Nucleus accumbens (tissue), 56 donors: ENCODE measurements around the gene ITFG2.
"Not testable (repeated sequence)": the region's sequence is repeated elsewhere in the genome, so short reads cannot be mapped to it uniquely, and the experiment has no call there.

ENCODE experiments used
- DNase-seq, 56 donors: peaks; one replicate each; lab custom pipeline; 2025; lab: John Stamatoyannopoulos, UW

Gene ITFG2

DNA sequence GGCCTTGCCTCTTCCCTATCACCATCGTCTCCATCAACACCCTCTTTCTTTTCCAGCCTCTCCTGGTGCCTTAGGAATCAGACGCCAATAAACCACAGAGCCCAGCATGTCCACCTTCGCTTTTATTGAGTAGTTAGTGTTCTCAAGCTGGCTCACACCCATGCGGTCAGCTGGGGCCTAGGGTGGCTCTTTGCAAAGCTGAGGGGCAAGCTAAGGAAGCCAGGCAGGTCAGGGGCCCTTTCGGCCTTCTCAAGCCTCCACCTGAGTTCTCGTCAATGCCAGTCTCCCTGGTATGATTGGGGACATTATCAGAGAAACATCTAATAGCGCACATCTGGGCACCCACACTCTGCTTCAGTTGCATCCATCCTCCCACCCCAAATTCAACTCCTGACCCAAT is 45.1 kb downstream of the ITFG2 start:
- DNase-seq: no peak

DNA sequence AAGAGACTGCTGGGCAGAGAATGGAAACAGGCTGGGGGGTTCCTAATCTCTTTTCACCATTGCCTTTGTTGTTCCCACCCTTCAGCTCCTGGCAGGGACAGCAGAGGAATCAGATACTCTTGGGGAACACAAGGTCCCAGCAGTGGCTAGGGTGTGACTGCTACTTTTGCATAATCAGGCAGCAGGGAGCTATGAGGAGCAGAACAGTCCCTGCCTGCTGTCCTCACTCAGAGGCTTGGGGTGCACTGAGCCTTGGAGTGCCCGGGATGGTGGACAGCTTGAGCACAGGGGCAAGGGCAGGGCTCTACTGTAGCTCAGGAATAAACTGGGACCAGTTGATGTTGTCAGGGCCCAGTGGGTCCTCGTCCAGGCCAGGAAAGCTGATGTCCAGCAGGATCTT is 45.9 kb downstream of the ITFG2 start:
- DNase-seq: no peak

DNA sequence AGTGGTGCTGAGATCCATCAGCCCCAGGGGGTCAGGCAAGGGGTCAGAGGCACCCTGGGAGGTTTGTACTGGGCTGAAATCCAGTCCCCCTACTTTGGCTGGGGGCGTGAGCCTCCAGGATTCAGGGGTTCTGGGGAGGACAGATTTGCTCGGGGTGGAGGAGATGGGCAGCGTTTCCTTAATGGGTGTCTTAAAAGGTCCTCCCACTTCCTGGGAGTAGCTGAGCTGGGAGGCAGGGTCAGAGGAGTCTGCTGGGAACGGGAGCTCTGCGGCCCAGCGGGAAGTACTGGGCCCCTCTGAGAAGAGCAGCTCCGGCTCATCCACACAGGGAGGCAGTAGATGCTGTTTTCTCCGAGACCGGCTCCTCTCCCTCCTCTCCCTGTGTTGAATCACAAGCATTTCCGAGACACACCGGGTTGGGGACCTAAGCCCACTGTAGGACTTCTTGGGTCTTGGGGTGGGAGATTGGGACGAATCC is 46.5 kb downstream of the ITFG2 start:
- no peak for DNase-seq

DNA sequence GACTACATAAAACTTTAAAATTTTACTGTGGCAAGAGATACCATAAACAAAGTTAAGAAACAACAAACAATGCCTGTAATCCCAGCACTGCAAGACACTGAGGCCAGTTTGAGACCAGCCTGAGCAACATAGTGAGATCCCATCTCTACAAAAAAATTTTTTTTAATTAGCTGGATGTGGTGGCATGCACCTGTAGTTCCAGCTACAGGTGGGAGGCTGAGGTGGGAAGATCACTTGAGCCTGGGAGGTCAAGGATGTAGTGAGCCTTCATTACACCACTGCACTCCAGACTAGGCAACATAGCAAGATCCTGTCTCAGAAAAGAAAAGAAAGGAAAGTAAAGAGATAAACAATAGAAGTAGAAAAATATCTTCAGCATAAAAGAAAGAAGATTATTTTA is 47.7 kb downstream of the ITFG2 start:
- DNase-seq: no peak

DNA sequence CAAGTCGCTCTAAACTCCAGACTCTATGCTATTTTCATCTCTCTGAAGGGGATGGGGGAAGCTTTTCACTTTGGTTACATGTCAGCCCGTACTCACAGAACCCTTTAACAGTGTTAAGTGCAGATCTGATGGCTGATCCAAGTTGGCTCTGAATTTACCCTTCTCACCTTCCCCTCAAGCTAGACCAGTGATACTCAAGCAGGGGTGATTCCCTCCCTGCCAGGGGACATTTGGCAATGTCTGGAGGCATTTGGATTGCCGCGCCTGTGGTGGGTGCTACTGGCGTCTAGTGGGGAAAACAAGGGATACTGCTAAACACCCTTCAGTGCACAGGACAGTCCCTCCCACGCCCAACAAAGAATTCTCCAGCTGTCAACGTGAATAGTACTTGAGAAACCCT is 50.4 kb downstream of the ITFG2 start:
- DNase-seq: no peak

DNA sequence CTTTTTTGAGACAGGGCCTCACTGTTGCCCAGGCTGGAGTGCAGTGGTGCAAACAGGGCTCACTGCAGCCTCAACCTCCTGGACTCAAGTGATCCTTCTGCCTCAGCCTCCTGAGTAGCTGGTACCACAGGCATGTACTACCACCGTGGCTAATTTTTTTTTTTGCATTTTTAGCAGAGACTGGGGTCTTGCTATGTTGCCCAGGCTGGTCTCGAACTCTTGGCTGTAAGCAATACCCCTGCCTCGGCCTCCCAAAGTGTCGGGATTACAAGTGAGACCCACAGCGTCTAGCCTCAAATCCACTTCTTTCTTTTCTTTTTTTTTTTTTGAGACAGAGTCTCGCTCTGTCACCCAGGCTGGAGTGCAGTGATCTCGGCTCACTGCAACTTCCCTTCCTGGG is 50.9 kb downstream of the ITFG2 start:
- not testable (repeated sequence) for DNase-seq

DNA sequence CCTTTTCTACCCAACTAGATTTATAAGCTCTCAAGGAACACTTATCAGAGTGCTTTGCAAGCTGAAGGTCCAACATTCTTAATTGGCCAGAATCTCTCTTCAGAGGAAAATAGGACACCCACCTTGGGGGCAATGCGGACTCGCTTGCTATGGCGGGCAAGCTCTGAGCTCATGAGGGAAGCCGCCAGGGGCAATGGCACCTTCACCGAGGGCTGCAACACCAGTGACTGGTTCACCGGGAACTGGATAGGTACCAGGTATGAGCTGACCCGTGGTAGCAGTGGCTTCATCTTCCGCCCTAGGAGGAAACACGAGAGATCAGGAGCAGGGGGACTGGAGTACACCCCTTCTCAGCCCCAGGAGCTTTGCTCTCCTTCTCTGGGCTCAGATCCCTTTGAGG is 51.7 kb downstream of the ITFG2 start:
- no peak for DNase-seq

DNA sequence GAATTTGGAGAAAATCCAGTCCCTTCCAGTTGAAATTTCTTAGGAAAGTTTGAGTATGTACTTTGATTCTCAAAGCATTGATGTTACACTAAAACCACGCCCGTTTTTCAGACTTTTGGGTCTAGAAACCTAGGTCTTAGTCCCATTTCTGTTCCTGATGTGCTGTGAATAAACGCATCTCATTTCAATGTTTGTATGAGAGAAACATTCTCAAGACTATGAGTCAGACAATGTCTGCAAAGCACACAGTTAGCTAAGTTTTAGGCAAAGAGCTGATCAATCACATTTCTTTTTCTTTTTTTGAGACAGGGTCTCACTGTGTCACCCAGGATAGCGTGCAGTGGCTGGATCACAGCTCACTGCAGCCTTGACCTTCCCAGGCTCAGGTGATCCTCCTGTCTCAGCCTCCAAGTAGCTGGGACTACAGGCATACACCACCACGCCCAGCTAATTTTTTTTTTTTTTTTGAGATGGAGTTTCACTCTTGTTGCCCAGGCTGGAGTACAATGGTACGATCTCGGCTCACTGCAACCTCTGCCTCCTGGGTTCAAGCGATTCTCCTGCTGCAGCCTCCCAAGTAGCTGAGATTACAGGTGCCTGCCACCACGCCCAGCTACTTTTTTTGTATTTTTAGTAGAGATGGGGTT is 56.6 kb downstream of the ITFG2 start:
- DNase-seq: not testable (repeated sequence)
